HEK293 (cell line): ENCODE results near the gene RARRES2.

ENCODE experiments used
- CTCF ChIA-PET: fragments of 350-600 bp; formaldehyde crosslinking; extraction: SDS; loops from one replicate; lab custom pipeline; 2021; ENCODE audit warnings: antibody characterized with exemption; lab: Yijun Ruan, JAX
- POLR2A ChIA-PET: fragments of 300-600 bp; formaldehyde crosslinking; extraction: SDS; loops from one replicate; lab custom pipeline; 2020; ENCODE audit warnings: antibody characterized with exemption, inconsistent platforms; lab: Yijun Ruan, JAX
- H3K27ac ChIP-seq: fragments of 200-500 bp; sonication (Bioruptor generic); 2 replicates; pipeline ENCODE4 v1.5.1; 2014; ENCODE audit warnings: low read depth, low read length, control low read depth, inconsistent platforms; ENCODE audit errors: extremely low read depth
- H3K36me3 ChIP-seq, 2 experiments: fragments of 200-500 bp in 1 of 2; sonication (Bioruptor generic) in 1 of 2; 1 replicate in 1 of 2; 2 replicates in 1 of 2; pipeline ENCODE4 v1.5.1; 2014 to 2017; ENCODE audit warnings: inconsistent platforms in 2 of 2, low read length in 2 of 2; ENCODE audit not compliant: control insufficient read depth in 2 of 2, insufficient read depth in 1 of 2
- H3K4me1 ChIP-seq: fragments of 200-500 bp; sonication (Bioruptor generic); 2 replicates; pipeline ENCODE4 v1.5.1; 2014; ENCODE audit warnings: mild to moderate bottlenecking, low read length, inconsistent platforms; ENCODE audit not compliant: control insufficient read depth, insufficient read depth
- H3K4me3 ChIP-seq: 2 replicates; pipeline ENCODE4 v1.5.1; 2011; ENCODE audit warnings: low read depth, mild to moderate bottlenecking, control low read depth, low read length, moderate library complexity
- H3K9me3 ChIP-seq: fragments of 200-500 bp; sonication (Bioruptor generic); 2 replicates; pipeline ENCODE4 v1.5.1; 2014; ENCODE audit warnings: low read depth, low read length, inconsistent platforms; ENCODE audit not compliant: control insufficient read depth, insufficient read depth
- CTCF ChIP-seq: fragments of 450-650 bp; formaldehyde crosslinking; IDR thresholded peaks from 2 replicates; pipeline ENCODE4 v1.5.1; 2016; ENCODE audit warnings: missing biosample characterization, missing genetic modification characterization
- ELK4 ChIP-seq: IDR thresholded peaks from 2 replicates; pipeline ENCODE4 v1.6.1; 2011; ENCODE audit warnings: mild to moderate bottlenecking, low read depth, low read length, borderline replicate concordance
- KLF8 ChIP-seq: fragments of 450-650 bp; formaldehyde crosslinking; IDR thresholded peaks from 2 replicates; pipeline ENCODE4 v1.5.1; 2016; ENCODE audit warnings: missing biosample characterization, missing genetic modification characterization
- MEIS1 ChIP-seq: sonication (generic); formaldehyde crosslinking; IDR thresholded peaks from 2 replicates; pipeline ENCODE4 v1.8.1; 2022; ENCODE audit warnings: missing genetic modification reagents, mild to moderate bottlenecking, borderline replicate concordance
- SCRT1 ChIP-seq: fragments of 450-650 bp; formaldehyde crosslinking; IDR thresholded peaks from 2 replicates; pipeline ENCODE4 v1.5.1; 2016; ENCODE audit warnings: missing biosample characterization, missing genetic modification characterization, borderline replicate concordance
- SP3 ChIP-seq: fragments of 450-650 bp; formaldehyde crosslinking; IDR thresholded peaks from 2 replicates; pipeline ENCODE4 v1.5.1; 2016; ENCODE audit warnings: missing biosample characterization, missing genetic modification characterization
- TCF7L2 ChIP-seq: IDR thresholded peaks from 2 replicates; pipeline ENCODE4 v1.6.1; 2011; ENCODE audit warnings: low read depth, mild to moderate bottlenecking, inconsistent platforms, low read length, moderate library complexity, borderline replicate concordance
- ZBTB44 ChIP-seq: fragments of 450-650 bp; IDR thresholded peaks from 2 replicates; pipeline ENCODE4 v1.5.1; 2018; ENCODE audit warnings: missing biosample characterization, mild to moderate bottlenecking, missing genetic modification characterization
- ZBTB6 ChIP-seq: fragments of 450-650 bp; formaldehyde crosslinking; IDR thresholded peaks from 2 replicates; pipeline ENCODE4 v1.5.1; 2017; ENCODE audit warnings: missing biosample characterization, missing genetic modification characterization
- ZBTB7A ChIP-seq: fragments of 450-650 bp; formaldehyde crosslinking; IDR thresholded peaks from 2 replicates; pipeline ENCODE4 v1.5.1; 2016; ENCODE audit warnings: low read depth, missing biosample characterization, missing genetic modification characterization
- ZFHX2 ChIP-seq: fragments of 450-650 bp; formaldehyde crosslinking; conservative IDR thresholded peaks from 2 replicates; pipeline ENCODE4 v1.5.1; 2016; ENCODE audit warnings: missing biosample characterization, missing genetic modification characterization
- ZIC2 ChIP-seq: fragments of 450-650 bp; formaldehyde crosslinking; IDR thresholded peaks from 2 replicates; pipeline ENCODE4 v1.5.1; 2016; ENCODE audit warnings: missing biosample characterization, missing genetic modification characterization
- ZNF112 ChIP-seq: fragments of 450-650 bp; formaldehyde crosslinking; IDR thresholded peaks from 2 replicates; pipeline ENCODE4 v1.5.0; 2017; ENCODE audit warnings: missing biosample characterization, missing genetic modification characterization
- ZNF157 ChIP-seq: fragments of 450-650 bp; formaldehyde crosslinking; IDR thresholded peaks from 2 replicates; pipeline ENCODE4 v1.5.1; 2016; ENCODE audit warnings: missing biosample characterization, missing genetic modification characterization
- ZNF169 ChIP-seq: fragments of 450-650 bp; formaldehyde crosslinking; IDR thresholded peaks from 2 replicates; pipeline ENCODE4 v1.5.1; 2016; ENCODE audit warnings: missing biosample characterization, missing genetic modification characterization
- ZNF202 ChIP-seq: fragments of 450-650 bp; formaldehyde crosslinking; IDR thresholded peaks from 2 replicates; pipeline ENCODE4 v1.5.1; 2016; ENCODE audit warnings: missing biosample characterization, missing genetic modification characterization, borderline replicate concordance
- ZNF211 ChIP-seq: fragments of 450-650 bp; formaldehyde crosslinking; IDR thresholded peaks from 2 replicates; pipeline ENCODE4 v1.5.1; 2016; ENCODE audit warnings: low read depth, missing biosample characterization, missing genetic modification characterization
- ZNF221 ChIP-seq: fragments of 450-650 bp; formaldehyde crosslinking; IDR thresholded peaks from 2 replicates; pipeline ENCODE4 v1.5.1; 2017; ENCODE audit warnings: missing biosample characterization, missing genetic modification characterization, borderline replicate concordance
- ZNF302 ChIP-seq: fragments of 450-650 bp; formaldehyde crosslinking; IDR thresholded peaks from 2 replicates; pipeline ENCODE4 v1.5.1; 2016; ENCODE audit warnings: missing biosample characterization, missing genetic modification characterization, low read depth
- ZNF324 ChIP-seq: fragments of 450-650 bp; formaldehyde crosslinking; IDR thresholded peaks from 2 replicates; pipeline ENCODE4 v1.5.1; 2016; ENCODE audit warnings: missing biosample characterization, missing genetic modification characterization
- ZNF416 ChIP-seq: fragments of 450-650 bp; formaldehyde crosslinking; IDR thresholded peaks from 2 replicates; pipeline ENCODE4 v1.5.1; 2016; ENCODE audit warnings: missing biosample characterization, missing genetic modification characterization
- ZNF433 ChIP-seq: fragments of 450-650 bp; formaldehyde crosslinking; IDR thresholded peaks from 2 replicates; pipeline ENCODE4 v1.5.1; 2016; ENCODE audit warnings: missing biosample characterization, missing genetic modification characterization, low read depth
- ZNF449 ChIP-seq: fragments of 450-650 bp; formaldehyde crosslinking; IDR thresholded peaks from 2 replicates; pipeline ENCODE4 v1.5.1; 2017; ENCODE audit warnings: missing biosample characterization, mild to moderate bottlenecking, missing genetic modification characterization, moderate library complexity
- ZNF473 ChIP-seq: fragments of 450-650 bp; formaldehyde crosslinking; IDR thresholded peaks from 2 replicates; pipeline ENCODE4 v1.5.1; 2017; ENCODE audit warnings: missing biosample characterization, missing genetic modification characterization
- ZNF621 ChIP-seq: fragments of 450-650 bp; formaldehyde crosslinking; IDR thresholded peaks from 2 replicates; pipeline ENCODE4 v1.5.1; 2017; ENCODE audit warnings: missing biosample characterization, missing genetic modification characterization
- ZNF692 ChIP-seq: fragments of 450-650 bp; formaldehyde crosslinking; IDR thresholded peaks from 2 replicates; pipeline ENCODE4 v1.5.1; 2016; ENCODE audit warnings: missing biosample characterization, missing genetic modification characterization
- ZNF701 ChIP-seq: fragments of 450-650 bp; formaldehyde crosslinking; IDR thresholded peaks from 2 replicates; pipeline ENCODE4 v1.5.1; 2016; ENCODE audit warnings: missing biosample characterization, missing genetic modification characterization
- ZNF747 ChIP-seq: fragments of 450-650 bp; formaldehyde crosslinking; IDR thresholded peaks from 2 replicates; pipeline ENCODE4 v1.5.1; 2016; ENCODE audit warnings: missing biosample characterization, missing genetic modification characterization
- ZNF843 ChIP-seq: fragments of 450-650 bp; formaldehyde crosslinking; IDR thresholded peaks from 2 replicates; pipeline ENCODE4 v1.5.1; 2016; ENCODE audit warnings: missing biosample characterization, missing genetic modification characterization

RARRES2 gene

GRCh38 chr7:150322833-150323681 is 18.4 kb downstream of the RARRES2 start, which contains the start of the genes ACTR3C and LRRC61:
Gene ACTR3C (minus strand): TSS chr7:150323545. CDS start chr7:150295296, 28,249 bp downstream.
Gene LRRC61 (plus strand): TSS chr7:150323355. CDS start chr7:150336862, 13,507 bp downstream.
- Histone ChIP-seq H3K27ac (peak within 1 kb of the TSS; percentile 50; the same call in 1 of the 2 replicates), H3K36me3 (peaks cover 8 to 38% of the 10 kb centered on the region in 2 experiments), H3K4me3 (peak within 1 kb of the TSS; percentile 80), H3K9me3 (no peaks in the 10 kb centered on the region), H3K4me1 (no peaks in the 10 kb centered on the region)
- POLR2A ChIA-PET, result interaction anchor here (0.6 to 1.2 kb wide), 4 partner anchors 11 to 841 kb away, joined by 3 to 5 read pairs (median 3); a partner anchor contains a TSS
- CTCF ChIA-PET, result interaction anchor here (0.5 to 0.7 kb wide), 3 partner anchors 43 to 575 kb away, joined by 3 to 4 read pairs (median 3); no protein-coding TSS in a partner anchor
- TF ChIP-seq KLF8 (tag by site-specific recombination) (peak; percentile 51; the same call in 1 of the 2 replicates), ZNF169 (no peak), ELK4 (peak; percentile 93; the same call in 1 of the 2 replicates), ZNF473 (tag by site-specific recombination) (no peak), ZBTB44 (tag by site-specific recombination) (no peak), ZNF157 (tag by site-specific recombination) (no peak), ZNF843 (tag by site-specific recombination) (no peak), ZNF747 (tag by site-specific recombination) (no peak), MEIS1 (CRISPR knock-in tag) (no peak), SP3 (tag by site-specific recombination) (peak; percentile 51; the same call in 1 of the 2 replicates), ZBTB6 (tag by site-specific recombination) (no peak), ZNF112 (tag by site-specific recombination) (no peak), ZNF701 (tag by site-specific recombination) (no peak), ZNF433 (tag by site-specific recombination) (no peak), SCRT1 (tag by site-specific recombination) (0 out of 2 replicates have a peak, but pooled peaks have one; percentile 12), ZBTB7A (tag by site-specific recombination) (peak; percentile 96), ZFHX2 (tag by site-specific recombination) (peak; percentile 77), CTCF (peak; percentile 59), ZNF416 (no peak), ZNF324 (no peak), ZNF221 (tag by site-specific recombination) (no peak), TCF7L2 (peak; percentile 35; the same call in 1 of the 2 replicates), ZNF449 (tag by site-specific recombination) (no peak; the same call in 1 of the 2 replicates), ZNF211 (no peak), ZIC2 (tag by site-specific recombination) (peak; percentile 91), ZNF202 (tag by site-specific recombination) (no peak), ZNF621 (tag by site-specific recombination) (no peak), ZNF692 (peak; percentile 31; the same call in 1 of the 2 replicates), ZNF302 (tag by site-specific recombination) (no peak)
